Renal pelvis (tissue), 4 donors: ENCODE measurements around the gene PTPRN2. TPM values are rescaled to one million over a fixed set of nuclear protein-coding genes. Genes with fewer than 3 reads are reported as not detected.

Experiments used
- DNase-seq: peaks from one replicate; pipeline ENCODE4 v3.0.0-alpha.2; 2013
- polyA plus RNA-seq, 3 donors: library from polyadenylated mRNA; unstranded; fragments of 120-200 nt; gene quantifications; one replicate each; pipeline ENCODE4 v1.2.1, GENCODE V29; 2013; ENCODE audit not compliant: insufficient read length in 3 of 3

Gene PTPRN2
- polyA plus RNA-seq, 3 donors: 6.6 to 7.5 (median 7.4) TPM

GRCh38 chr7:157685430-157686284 lies 902.0 kb downstream of the PTPRN2 start:
- DNase-seq: no peak

- DNase-seq: no peak
Observed at GRCh38 chr7:157684909-157685429, 902.7 kb downstream of the PTPRN2 start.

- no peak for DNase-seq
Observed at GRCh38 chr7:157684157-157684908, 903.3 kb downstream of the PTPRN2 start.

GRCh38 chr7:157683747-157684156 lies 903.9 kb downstream of the PTPRN2 start:
- no peak for DNase-seq

- no peak for DNase-seq
Observed at GRCh38 chr7:157682946-157683746, 904.5 kb downstream of the PTPRN2 start.

- no peak for DNase-seq
Observed at GRCh38 chr7:157682064-157682945, 905.3 kb downstream of the PTPRN2 start.

- DNase-seq: no peak
Observed at GRCh38 chr7:157679607-157680006, 908.0 kb downstream of the PTPRN2 start.

GRCh38 chr7:157678501-157678900 lies 909.1 kb downstream of the PTPRN2 start:
- DNase-seq: no peak

GRCh38 chr7:157676456-157677255 lies 911.0 kb downstream of the PTPRN2 start:
- DNase-seq: no peak

GRCh38 chr7:157676001-157676400 lies 911.6 kb downstream of the PTPRN2 start:
- no peak for DNase-seq

- DNase-seq: no peak
Observed at GRCh38 chr7:157675427-157675927, 912.1 kb downstream of the PTPRN2 start.

GRCh38 chr7:157674715-157675426 lies 912.8 kb downstream of the PTPRN2 start:
- DNase-seq: no peak

GRCh38 chr7:157674027-157674714 lies 913.5 kb downstream of the PTPRN2 start:
- no peak for DNase-seq

- DNase-seq: no peak
Observed at GRCh38 chr7:157673573-157673972, 914.0 kb downstream of the PTPRN2 start.

- no peak for DNase-seq
Observed at GRCh38 chr7:157671358-157672255, 916.0 kb downstream of the PTPRN2 start.

- no peak for DNase-seq
Observed at GRCh38 chr7:157670490-157671357, 916.9 kb downstream of the PTPRN2 start.
